Transverse colon (tissue), 4 donors: ENCODE measurements around the gene MB. TPM values are rescaled to one million over a fixed set of nuclear protein-coding genes. Genes with fewer than 3 reads are reported as not detected.
"Not testable (repeated sequence)": the region's sequence is repeated elsewhere in the genome, so short reads cannot be mapped to it uniquely, and the experiment has no call there.

Experiments used
- DNase-seq: peaks from one replicate; pipeline ENCODE4 v3.0.0-alpha.2; 2019
- H3K27ac ChIP-seq, 4 donors: fragments of 200-600 bp; sonication (generic); 2 replicates each; pipeline ENCODE4 v1.5.1; 2016 to 2018; ENCODE audit warnings: inconsistent platforms in 4 of 4
- H3K27me3 ChIP-seq: fragments of 200-600 bp; sonication (generic); 2 replicates; pipeline ENCODE4 v1.5.1; 2017; ENCODE audit warnings: inconsistent platforms
- H3K36me3 ChIP-seq, 4 donors: fragments of 200-600 bp; sonication (generic); 2 replicates each; pipeline ENCODE4 v1.5.1; 2017 to 2019; ENCODE audit warnings: inconsistent platforms in 4 of 4
- H3K4me1 ChIP-seq, 4 donors: fragments of 200-600 bp; sonication (generic); 2 replicates each; pipeline ENCODE4 v1.5.1; 2017 to 2020; ENCODE audit warnings: inconsistent platforms in 4 of 4
- H3K4me3 ChIP-seq, 4 donors: fragments of 200-600 bp; sonication (generic); 1 replicate in 1 of 4; 2 replicates in 3 of 4; pipeline versions ENCODE4 v1.5.1 to v1.6.1; 2017 to 2019; ENCODE audit warnings: inconsistent platforms in 4 of 4
- H3K9me3 ChIP-seq, 2 donors: fragments of 200-600 bp; sonication (generic); 2 replicates each; pipeline ENCODE4 v1.5.1; 2017 to 2019; ENCODE audit warnings: inconsistent platforms in 2 of 2
- CTCF ChIP-seq, 5 experiments: fragments of 200-600 bp in 3 of 5; fragments of 450-650 bp in 2 of 5; sonication (generic) in 3 of 5; IDR thresholded peaks; 1 replicate in 2 of 5; 2 replicates in 3 of 5; pipeline ENCODE4 v1.5.1; 2016 to 2017; ENCODE audit warnings: antibody characterized with exemption in 5 of 5, inconsistent platforms in 3 of 5, mild to moderate bottlenecking in 2 of 5, moderate library complexity in 1 of 5
- EP300 ChIP-seq: sonication (generic); formaldehyde crosslinking; IDR thresholded peaks from one replicate; pipeline ENCODE4 v1.6.1; 2017; ENCODE audit warnings: antibody characterized with exemption, low read depth
- POLR2A ChIP-seq: fragments of 450-650 bp; IDR thresholded peaks from one replicate; pipeline ENCODE4 v1.6.1; 2016; ENCODE audit warnings: antibody characterized with exemption, mild to moderate bottlenecking, moderate library complexity
- POLR2AphosphoS5 ChIP-seq, 3 donors: sonication (generic); formaldehyde crosslinking; IDR thresholded peaks; one replicate each; pipeline ENCODE4 v1.6.1; 2016; ENCODE audit warnings: antibody characterized with exemption in 3 of 3
- WGBS, 2 donors: methylation state at CpG; one replicate each; pipeline ENCODE4 v1.1.5; 2018; ENCODE audit warnings: low coverage in 1 of 2; 5-methylcytosine and 5-hydroxymethylcytosine counted together
- in situ Hi-C, 4 donors: fragments of 200-750 bp; cut with MboI; loops; one replicate each; pipeline versions ENCODE4 v1.15.0 to v1.15.1; 2017; ENCODE audit warnings: low sequenced_read_pairs in 3 of 4, low pct_ligation_motif_present in 1 of 4, low pct_unique_long_range_greater_than_20kb in 1 of 4
- intact Hi-C: fragments of 100-400 bp; cut with DNase I; formaldehyde crosslinking; loops from one replicate; pipeline ENCODE4 v1.15.1; 2023; ENCODE audit warnings: low total_unique reads
- total RNA-seq, 4 donors: library from RNA; depleted of rRNA; stranded (reverse); fragments of >200 nt; gene quantifications; one replicate each; pipeline ENCODE4 v1.1.0, GENCODE V29; 2016

Gene MB
- total RNA-seq, result 10 to 100 TPM in 2 of 4 donors, 1 to 10 TPM in 1, not detected in 1; 9.0 to 37.0 (median 15.7) TPM

- in situ Hi-C loops, result loop anchor here in 1 of 4 donors (25.0 kb wide), 1 partner anchor 495 kb away; no protein-coding TSS in a partner anchor
- DNase-seq, result no peak
- H3K4me1 ChIP-seq, result peaks cover 6 to 10% (median 10%) of the 10 kb centered on the region in 4 donors
- H3K36me3 ChIP-seq, result no peaks in the 10 kb centered on the region
- H3K9me3 ChIP-seq, result no peaks in the 10 kb centered on the region
- no peak for TF ChIP-seq POLR2A
- TF ChIP-seq POLR2AphosphoS5 (IDR thresholded peaks at IDR 0.05), result no peak
- TF ChIP-seq CTCF (IDR thresholded peaks at IDR 0.05), result no peak
- TF ChIP-seq EP300, result no peak
- no peak within 1 kb of the TSS for H3K27ac ChIP-seq
- no peaks in the 10 kb centered on the region for H3K27me3 ChIP-seq
- 72 to 87% methylated on average over 3 to 16 of the region's 16 CpGs for WGBS, 2 donors
- intact Hi-C loops, result no loop called here
- H3K4me3 ChIP-seq, result no peak within 1 kb of the TSS
These were observed at the start of gene MB for GRCh38 chr22:35617137-35617755. MB (minus strand) TSS chr22:35617329; CDS start chr22:35617257, 72 bp downstream.

GRCh38 chr22:35666699-35667098 is 49.6 kb upstream of the MB start:
- DNase-seq, H3K27me3 ChIP-seq, intact Hi-C loops, H3K4me3 ChIP-seq, in situ Hi-C loops, H3K27ac ChIP-seq, H3K9me3 ChIP-seq: not testable (repeated sequence)
- peaks cover 0 to 22% (median 5%) of the 10 kb centered on the region in 4 donors for H3K4me1 ChIP-seq
- 95 to 100% methylated on average over 1 of the region's 1 CpG for WGBS, 2 donors
- peaks cover 0 to 22% (median 3%) of the 10 kb centered on the region in 4 donors for H3K36me3 ChIP-seq

- peaks cover 0 to 23% (median 3%) of the 10 kb centered on the region in 4 donors for H3K36me3 ChIP-seq
- DNase-seq, result no peak
- peaks cover 0 to 3% of the 10 kb centered on the region in 2 donors for H3K9me3 ChIP-seq
- no peaks in the 10 kb centered on the region for H3K27me3 ChIP-seq
- no peak overlapping the region for H3K27ac ChIP-seq
- intact Hi-C loops, result no loop called here
- no peak overlapping the region for H3K4me3 ChIP-seq
- 96 to 98% methylated on average over 4 to 5 of the region's 5 CpGs for WGBS, 2 donors
- in situ Hi-C loops, result no loop called here
- H3K4me1 ChIP-seq, result peaks cover 5 to 37% (median 20%) of the 10 kb centered on the region in 4 donors
- no peak for TF ChIP-seq POLR2A
- TF ChIP-seq CTCF (IDR thresholded peaks at IDR 0.05), result no peak
- TF ChIP-seq EP300, result no peak
- no peak for TF ChIP-seq POLR2AphosphoS5 (IDR thresholded peaks at IDR 0.05)
These were observed 47.9 kb upstream of the MB start for GRCh38 chr22:35664955-35665587.

GRCh38 chr22:35663371-35663770 is 46.2 kb upstream of the MB start:
- in situ Hi-C loops, result no loop called here
- peak overlapping the region; percentile 35 to 75 (median 60) for H3K27ac ChIP-seq
- 58 to 59% methylated on average over 3 of the region's 3 CpGs for WGBS, 2 donors
- peaks cover 0 to 3% of the 10 kb centered on the region in 2 donors for H3K9me3 ChIP-seq
- intact Hi-C loops, result no loop called here
- TF ChIP-seq POLR2AphosphoS5 (IDR thresholded peaks at IDR 0.05) (no peak), POLR2A (no peak)
- peak overlapping the region in 1 of 4 donors; percentile 11 for H3K4me3 ChIP-seq
- H3K27me3 ChIP-seq, result no peaks in the 10 kb centered on the region
- DNase-seq, result no peak
- peaks cover 0 to 40% (median 9%) of the 10 kb centered on the region in 4 donors for H3K36me3 ChIP-seq
- H3K4me1 ChIP-seq, result peaks cover 6 to 38% (median 22%) of the 10 kb centered on the region in 4 donors

GRCh38 chr22:35662914-35663313 is 45.8 kb upstream of the MB start:
- in situ Hi-C loops (no loop called here), intact Hi-C loops (no loop called here)
- 73 to 96% methylated on average over 2 of the region's 2 CpGs for WGBS, 2 donors
- peaks cover 0 to 45% (median 11%) of the 10 kb centered on the region in 4 donors for H3K36me3 ChIP-seq
- no peak for DNase-seq
- TF ChIP-seq POLR2A (no peak), CTCF (IDR thresholded peaks at IDR 0.05) (no peak), EP300 (no peak), POLR2AphosphoS5 (IDR thresholded peaks at IDR 0.05) (no peak)
- no peak overlapping the region for H3K4me3 ChIP-seq
- peak overlapping the region; percentile 35 to 75 (median 60) for H3K27ac ChIP-seq
- H3K27me3 ChIP-seq, result no peaks in the 10 kb centered on the region
- H3K9me3 ChIP-seq, result peaks cover 0 to 3% of the 10 kb centered on the region in 2 donors
- H3K4me1 ChIP-seq, result peaks cover 6 to 38% (median 22%) of the 10 kb centered on the region in 4 donors
